Fibroblast of skin of abdomen (primary cell): ENCODE measurements around the gene MTHFD2L.

Experiments
- DNase-seq: peaks from one replicate; pipeline ENCODE4 v3.0.0-alpha.2; 2013

Gene MTHFD2L

GRCh38 chr4:74309223-74309622, 151.3 kb downstream of the MTHFD2L start:
- DNase-seq: no peak

GRCh38 chr4:74311696-74312313, 153.9 kb downstream of the MTHFD2L start:
- DNase-seq: peak; percentile 52

GRCh38 chr4:74314329-74314728, 156.4 kb downstream of the MTHFD2L start:
- no peak for DNase-seq

GRCh38 chr4:74314944-74315343, 157.0 kb downstream of the MTHFD2L start:
- DNase-seq: no peak

- DNase-seq: no peak
These were observed 157.5 kb downstream of the MTHFD2L start for GRCh38 chr4:74315376-74315775.

GRCh38 chr4:74316397-74316796, 158.5 kb downstream of the MTHFD2L start:
- peak; percentile 3 for DNase-seq

GRCh38 chr4:74317616-74318246, 159.8 kb downstream of the MTHFD2L start:
- peak; percentile 4 for DNase-seq

- no peak for DNase-seq
These were observed 160.4 kb downstream of the MTHFD2L start for GRCh38 chr4:74318276-74318675.

GRCh38 chr4:74319470-74319869, 161.6 kb downstream of the MTHFD2L start:
- peak; percentile 38 for DNase-seq

GRCh38 chr4:74320559-74321118, 162.7 kb downstream of the MTHFD2L start:
- peak; percentile 49 for DNase-seq

GRCh38 chr4:74322301-74322700, 164.4 kb downstream of the MTHFD2L start:
- DNase-seq: no peak

GRCh38 chr4:74323663-74324062, 165.7 kb downstream of the MTHFD2L start:
- DNase-seq: no peak

- DNase-seq: no peak
These were observed 166.3 kb downstream of the MTHFD2L start for GRCh38 chr4:74324262-74324661.

- no peak for DNase-seq
These were observed 168.0 kb downstream of the MTHFD2L start for GRCh38 chr4:74325886-74326285.

GRCh38 chr4:74327762-74328161, 169.8 kb downstream of the MTHFD2L start:
- DNase-seq: peak; percentile 21

GRCh38 chr4:74328501-74328900, 170.6 kb downstream of the MTHFD2L start:
- DNase-seq: no peak

GRCh38 chr4:74329307-74329706, 171.4 kb downstream of the MTHFD2L start:
- no peak for DNase-seq

GRCh38 chr4:74330295-74330750, 172.4 kb downstream of the MTHFD2L start:
- DNase-seq: no peak

- no peak for DNase-seq
These were observed 173.3 kb downstream of the MTHFD2L start for GRCh38 chr4:74331252-74331651.

GRCh38 chr4:74331944-74332343, 174.0 kb downstream of the MTHFD2L start:
- no peak for DNase-seq

GRCh38 chr4:74334636-74335035, 176.7 kb downstream of the MTHFD2L start:
- no peak for DNase-seq

- DNase-seq: no peak
These were observed 177.6 kb downstream of the MTHFD2L start for GRCh38 chr4:74335341-74336021.

- no peak for DNase-seq
These were observed 180.9 kb downstream of the MTHFD2L start for GRCh38 chr4:74338792-74339333.
